GM19324 (cell line): Measurements from ENCODE around the gene KDF1.
"Not testable (repeated sequence)": the region's sequence is repeated elsewhere in the genome, so short reads cannot be mapped to it uniquely, and the experiment has no call there.

Source experiments
- ATAC-seq: cut with Tn5 transposase; IDR thresholded peaks from one replicate; pipeline ENCODE4 v1.9.1; 2021; ENCODE audit warnings: mild to moderate bottlenecking, moderate library complexity; ENCODE audit not compliant: unreplicated experiment, low FRiP score

Gene KDF1

DNA sequence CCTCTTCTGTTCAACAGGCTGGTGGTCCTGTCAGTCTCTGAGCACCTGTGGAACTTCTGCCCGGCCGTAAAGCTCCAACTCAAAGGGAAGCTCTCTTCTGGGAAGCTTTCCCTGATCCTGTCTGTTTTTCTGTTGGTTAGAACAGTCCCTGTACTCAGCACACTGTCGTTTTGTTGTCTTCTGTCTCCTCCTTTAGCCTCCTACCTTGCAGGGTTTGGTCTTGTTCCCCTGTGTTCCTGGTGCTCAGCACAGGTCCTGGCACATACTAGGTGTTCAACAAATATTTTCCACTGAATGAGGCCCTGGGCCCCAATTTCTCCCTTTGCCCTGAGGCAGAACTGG is 328 bp upstream of the KDF1 start:
- ATAC-seq = no peak

DNA sequence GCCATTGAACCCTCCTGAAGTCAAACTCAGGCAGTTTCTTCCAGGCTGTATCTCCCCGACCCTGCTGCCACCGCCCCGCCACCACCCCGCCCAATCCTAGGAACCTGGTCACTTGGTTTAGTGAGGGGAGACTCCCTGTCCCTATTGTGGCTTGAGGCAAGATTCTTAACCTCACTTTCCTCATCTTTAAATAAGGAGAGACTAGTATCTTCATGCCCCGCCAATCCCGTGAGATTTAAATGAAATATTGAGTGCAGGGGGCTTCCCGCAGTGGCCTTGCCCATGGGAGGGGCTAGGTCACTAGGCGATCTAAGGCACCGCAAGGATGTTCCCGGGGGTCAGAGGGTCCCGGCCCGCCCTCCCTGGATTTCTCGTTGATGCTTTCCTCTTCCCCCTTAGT is 998 bp downstream of the KDF1 start:
- ATAC-seq = no peak

DNA sequence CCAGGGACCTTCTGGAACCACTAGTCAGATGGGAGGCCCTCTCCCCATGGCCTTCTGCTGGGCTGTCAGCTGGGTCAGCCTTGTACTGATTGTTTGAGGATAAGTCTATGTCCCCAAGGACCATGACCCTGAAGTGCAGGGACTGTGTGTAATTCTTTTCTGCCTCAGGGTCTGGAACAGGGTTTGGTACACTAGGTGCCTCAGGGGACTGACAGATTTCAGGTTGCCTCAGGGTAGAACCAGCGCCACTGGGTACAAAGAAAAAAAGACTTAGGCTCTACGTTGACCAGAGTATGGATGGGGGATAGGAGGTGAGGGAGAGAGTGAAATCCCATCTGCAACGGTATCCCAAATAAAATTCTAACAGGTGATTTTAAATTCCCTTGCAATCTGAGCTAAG is 3.0 kb downstream of the KDF1 start:
- no peak for ATAC-seq

DNA sequence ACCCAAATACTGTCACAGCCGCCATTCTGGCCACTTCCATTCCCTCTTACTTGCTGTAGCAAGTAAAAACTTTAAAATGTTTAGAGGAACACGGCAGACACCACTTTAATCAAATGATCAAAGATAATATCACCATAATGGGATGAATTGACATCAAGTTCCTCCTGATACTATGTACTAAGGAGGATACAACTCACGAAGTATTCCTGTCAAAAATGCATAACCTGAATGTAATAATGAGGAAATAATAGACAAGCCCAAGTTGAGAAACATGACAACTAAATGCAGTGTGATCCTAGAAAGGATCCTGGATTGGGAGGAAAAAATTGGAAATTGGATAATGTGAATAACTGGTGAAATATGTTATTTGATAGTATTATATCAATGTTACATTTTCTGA is 3.9 kb downstream of the KDF1 start:
- ATAC-seq = no peak

DNA sequence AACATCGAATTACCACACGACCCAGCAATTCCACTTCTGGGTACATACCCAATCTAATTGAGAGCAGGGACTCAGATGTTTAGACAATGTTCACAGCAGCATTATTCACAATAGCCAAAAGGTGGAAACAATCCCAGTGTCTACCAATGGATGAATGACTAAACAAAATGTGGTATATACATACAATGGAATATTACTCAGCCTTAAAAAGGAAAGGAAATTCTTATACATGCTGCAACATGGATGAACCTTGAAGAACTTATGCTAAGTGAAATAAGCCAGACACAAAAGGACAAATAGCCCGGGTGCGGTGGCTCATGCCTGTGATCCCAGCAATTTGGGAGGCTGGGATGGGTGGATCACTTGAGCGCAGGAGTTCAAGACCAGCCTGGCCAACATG is 6.9 kb downstream of the KDF1 start:
- no peak for ATAC-seq

DNA sequence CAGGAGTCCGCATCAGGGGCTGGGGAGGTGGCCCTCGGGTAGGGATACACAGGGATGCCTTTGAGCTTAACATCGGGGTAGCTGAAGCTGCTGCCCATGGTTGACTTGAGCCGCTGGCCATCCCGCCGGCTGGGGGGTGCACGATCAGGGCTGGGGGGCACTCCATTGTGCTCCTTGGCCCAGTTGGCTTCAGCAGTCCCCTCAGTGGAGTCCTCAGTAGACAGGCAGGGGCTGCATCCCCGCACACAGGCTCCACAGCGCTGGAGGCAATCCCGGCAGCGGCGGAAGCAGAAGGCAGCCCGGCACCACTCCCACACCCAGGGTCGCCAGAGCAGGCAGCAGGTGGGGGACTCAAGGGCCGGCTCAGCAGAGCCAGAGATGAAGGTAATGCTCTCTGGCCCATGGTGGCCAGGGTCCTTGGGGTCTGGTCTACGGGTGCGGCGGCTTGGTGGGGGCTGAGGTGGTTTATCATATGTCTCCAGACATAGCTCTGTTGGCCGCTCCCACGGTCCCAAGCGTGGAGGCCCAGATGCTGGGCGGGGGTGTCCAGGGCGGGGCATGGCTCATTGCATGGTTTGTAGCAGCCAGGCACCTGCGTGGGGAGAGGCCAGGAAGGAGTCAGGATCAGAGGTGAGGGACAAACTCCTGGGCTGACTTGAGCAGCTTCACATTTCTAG is 8.3 kb downstream of the KDF1 start:
- ATAC-seq = no peak

DNA sequence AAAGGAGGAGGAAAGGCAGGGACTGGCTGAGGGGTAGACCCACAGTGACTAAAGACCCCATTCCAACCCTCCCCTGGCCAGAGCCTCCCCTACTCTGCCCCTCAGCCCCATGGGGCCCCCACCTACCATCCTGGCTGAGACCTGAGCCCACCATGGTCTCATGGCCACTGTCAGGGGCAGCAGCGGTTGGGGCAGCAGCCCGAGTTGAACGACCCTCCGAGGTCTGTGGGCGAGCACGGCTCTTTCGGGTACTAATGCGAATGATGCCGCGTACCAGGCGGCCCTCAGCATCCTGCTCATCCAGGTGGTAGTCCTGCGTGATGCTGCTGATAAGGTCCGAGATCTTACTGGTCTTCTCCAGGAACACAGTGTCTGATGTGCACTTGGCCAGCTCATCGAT is 9.1 kb downstream of the KDF1 start:
- ATAC-seq = no peak

DNA sequence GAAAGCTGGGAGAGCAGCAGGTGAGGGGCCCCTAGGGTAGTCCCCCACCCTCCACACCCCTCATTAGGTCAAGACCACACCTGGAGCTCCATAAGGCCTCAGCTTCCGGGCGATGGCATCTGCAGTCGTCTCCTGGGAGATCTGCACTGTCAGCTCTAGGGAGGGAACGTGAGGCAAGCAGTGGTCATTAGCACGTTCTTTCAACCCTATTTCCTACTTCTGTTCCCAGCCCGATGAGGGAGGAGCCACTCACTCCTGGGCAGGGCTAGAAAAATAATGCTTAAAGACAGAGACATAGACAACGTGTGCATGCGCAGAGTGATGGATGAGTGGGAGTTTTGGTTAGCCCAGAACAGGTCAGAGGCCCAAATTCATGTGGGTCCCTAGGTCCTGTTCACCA is 9.7 kb downstream of the KDF1 start:
- no peak for ATAC-seq

DNA sequence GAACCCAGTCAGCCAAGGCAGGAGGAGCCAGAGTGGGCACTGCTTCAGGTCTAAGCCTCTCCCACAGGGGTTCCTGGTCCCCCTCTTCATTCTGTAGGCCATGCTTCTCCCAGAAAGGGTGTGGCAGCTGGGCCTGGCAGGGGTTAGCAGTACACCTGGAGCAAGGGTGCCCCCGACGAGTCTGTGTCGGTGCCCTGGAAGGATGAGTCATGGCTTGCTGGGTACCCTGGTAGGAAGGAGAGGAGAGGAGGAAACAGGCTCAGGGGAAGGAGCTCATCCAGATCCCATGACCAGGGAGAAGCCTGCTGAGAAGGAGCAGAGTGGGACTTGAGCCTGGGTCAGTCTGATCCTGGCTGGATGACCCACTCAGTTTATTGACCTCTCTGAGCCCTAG is 10.3 kb downstream of the KDF1 start:
- no peak for ATAC-seq

DNA sequence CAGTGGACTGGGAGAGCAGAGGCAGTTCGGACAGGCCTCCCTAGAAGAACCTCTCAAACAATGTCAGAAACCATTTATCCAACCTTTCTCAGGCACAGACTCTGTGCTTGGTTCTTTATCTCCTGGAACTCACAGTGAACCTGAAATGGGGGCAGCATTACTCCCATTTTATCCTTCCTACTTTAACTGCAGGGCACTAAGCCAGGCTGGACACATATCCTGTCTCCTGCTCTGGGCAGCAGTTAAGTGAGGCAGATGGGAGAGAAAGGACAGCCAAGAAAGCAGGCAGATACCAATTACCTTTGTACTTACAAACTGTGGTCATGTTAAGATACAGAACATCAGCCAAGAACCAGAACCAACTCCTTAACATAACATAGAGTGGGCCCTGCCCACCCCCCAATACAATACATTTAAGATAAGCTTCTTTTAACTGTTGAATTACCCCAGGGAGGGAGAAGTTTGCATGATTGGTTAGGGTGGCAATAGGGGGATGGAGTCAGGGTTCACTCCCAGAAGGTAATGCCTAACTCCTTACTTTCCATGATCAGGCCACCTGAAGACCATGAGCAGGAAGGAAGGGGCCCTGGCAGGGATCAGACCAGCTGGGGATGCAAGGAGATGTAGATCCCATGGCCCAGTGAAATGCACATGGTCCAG is 10.9 kb downstream of the KDF1 start:
- no peak for ATAC-seq

DNA sequence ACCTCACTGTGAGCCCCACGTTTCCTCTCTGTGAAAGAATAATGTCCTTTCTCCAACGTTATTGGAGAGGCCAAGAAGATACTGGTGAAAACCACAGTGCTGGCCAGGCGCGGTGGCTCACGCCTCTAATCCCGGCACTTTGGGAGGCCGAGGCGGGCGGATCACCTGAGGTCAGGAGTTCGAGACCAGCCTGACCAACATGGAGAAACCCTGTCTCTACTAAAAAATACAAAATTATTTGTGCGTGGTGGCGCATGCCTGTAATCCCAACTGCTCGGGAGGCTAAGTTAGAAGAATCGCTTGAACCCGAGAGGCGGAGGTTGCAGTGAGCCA is 11.6 kb downstream of the KDF1 start:
- not testable (repeated sequence) for ATAC-seq

DNA sequence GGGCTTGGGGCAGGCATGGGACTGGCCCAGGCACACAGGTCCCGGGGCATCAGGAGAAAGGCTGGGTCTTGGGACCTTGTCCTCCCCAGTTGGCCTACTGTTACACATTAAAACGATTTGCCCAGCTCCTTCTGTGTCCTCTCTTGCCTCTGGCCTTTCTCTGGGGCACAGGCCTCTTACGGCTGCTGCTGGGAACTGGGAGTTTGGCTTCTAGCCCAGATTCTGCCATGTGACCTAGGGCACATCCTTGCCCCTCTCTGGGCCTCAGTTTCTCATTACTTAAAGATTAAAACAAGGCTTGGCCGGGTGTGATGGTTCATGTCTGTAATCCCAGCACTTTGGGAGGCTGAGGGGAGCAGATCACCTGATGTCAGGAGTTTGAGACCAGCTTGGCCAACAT is 14.0 kb downstream of the KDF1 start:
- ATAC-seq = no peak

DNA sequence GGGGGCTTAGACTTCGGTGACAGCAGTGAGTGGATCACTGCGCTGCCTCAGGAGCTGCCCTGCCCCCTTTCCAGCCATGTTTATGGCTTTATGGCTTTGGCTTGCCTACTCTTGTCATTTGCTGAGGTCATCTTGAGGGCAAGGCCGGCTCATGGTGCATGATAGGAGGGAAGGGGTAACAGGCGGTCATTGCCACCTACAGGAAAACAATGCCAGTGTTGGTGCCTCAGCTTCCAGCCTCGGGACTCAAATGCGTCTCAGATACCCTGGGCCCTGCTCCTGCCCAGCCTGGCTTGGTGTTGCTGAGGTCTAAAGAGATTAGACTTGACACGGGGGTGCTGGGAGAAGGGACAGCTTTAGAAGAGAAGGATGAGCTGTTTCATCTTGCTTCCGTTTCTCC is 14.5 kb downstream of the KDF1 start:
- ATAC-seq = no peak

DNA sequence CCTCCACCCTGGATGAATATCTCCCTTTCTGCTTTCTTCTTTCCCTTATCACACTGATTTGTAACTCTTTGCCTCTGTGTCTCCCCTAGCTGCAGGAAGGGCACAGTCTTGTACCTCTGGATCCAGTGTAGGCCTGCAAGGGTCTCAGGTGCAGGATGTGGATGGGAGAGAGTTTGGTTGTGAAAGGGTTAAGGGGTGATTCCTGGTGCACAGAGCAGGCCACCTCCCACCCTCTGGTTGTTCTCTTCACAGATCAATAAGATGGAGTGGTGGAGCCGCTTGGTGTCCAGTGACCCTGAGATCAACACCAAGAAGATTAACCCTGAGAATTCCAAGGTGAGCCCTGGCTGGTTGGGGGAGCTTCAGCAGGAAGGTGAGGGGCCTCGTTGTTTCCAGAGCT is 15.1 kb downstream of the KDF1 start:
- no peak for ATAC-seq

DNA sequence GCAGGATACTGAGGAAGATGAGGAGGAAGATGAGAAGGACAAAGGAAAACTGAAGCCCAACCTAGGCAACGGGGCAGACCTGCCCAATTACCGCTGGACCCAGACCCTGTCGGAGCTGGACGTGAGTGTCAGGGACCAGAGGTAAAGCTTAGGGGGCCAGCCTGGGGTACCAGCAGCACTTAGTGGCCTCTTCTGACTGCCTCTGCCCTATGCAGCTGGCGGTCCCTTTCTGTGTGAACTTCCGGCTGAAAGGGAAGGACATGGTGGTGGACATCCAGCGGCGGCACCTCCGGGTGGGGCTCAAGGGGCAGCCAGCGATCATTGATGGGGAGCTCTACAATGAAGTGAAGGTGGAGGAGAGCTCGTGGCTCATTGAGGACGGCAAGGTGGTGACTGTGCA is 17.6 kb downstream of the KDF1 start:
- ATAC-seq = no peak

DNA sequence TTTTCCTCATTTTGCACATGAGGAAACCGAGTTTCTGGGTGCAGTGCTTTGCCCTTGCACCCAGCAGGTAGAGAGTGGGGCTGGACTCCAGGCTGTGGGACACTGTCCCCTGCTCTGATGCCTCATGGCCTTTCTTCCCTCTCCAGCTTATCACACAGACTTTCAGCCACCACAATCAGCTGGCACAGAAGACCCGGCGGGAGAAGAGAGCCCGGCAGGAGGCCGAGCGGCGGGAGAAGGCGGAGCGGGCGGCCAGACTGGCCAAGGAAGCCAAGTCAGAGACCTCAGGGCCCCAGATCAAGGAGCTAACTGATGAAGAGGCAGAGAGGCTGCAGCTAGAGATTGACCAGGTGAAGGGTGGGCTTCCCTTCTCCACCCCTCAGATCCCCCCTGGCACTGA is 19.0 kb downstream of the KDF1 start:
- no peak for ATAC-seq

DNA sequence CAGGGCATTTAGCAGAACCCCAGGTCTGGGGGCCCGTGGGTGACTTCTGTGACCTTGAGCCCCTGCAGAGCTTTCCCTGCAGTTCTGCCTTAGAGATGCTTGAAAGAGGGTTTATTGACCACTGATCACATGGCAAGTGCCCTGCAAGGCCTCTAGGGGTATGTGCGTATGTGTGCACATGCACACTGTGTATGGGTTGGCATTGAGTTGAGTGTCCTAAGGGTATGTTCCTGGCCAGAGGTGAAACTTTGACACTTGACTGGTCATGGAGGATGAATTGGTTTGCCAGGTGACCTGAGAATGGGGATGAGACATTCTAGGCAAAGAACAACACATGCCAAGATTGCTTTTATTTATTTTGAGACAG is 21.6 kb downstream of the KDF1 start:
- ATAC-seq = no peak

DNA sequence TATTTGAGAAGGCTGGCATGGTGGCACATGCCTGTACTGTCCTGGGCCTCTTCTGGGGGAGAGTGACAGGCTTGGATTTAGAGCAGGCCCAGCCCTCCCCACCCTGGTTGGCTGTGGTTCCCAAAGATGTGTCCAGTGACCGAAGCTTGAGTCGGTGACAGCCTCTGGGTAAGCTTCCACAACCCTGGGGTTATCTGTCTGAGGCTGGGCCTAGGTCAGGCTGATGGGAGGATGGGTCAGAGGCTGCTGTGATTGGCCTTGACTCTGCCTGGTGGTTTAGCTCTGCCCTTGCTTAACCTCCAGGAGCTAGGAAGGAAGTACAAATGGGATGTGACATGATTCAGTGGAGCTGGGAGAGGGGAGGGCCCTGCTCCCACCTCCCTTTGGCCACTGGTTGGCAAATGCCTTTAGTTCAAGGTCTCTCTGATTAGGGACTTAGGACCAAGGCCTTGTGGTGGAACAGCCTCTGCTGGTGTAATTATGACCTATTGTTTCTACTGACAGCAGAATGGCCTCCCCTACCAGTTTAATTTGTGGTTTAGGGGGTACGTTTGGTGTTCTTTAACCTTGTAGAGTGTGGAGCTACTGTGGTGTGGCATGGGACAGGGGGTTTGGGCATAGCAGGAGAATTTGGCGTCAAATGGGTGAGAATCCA is 22.1 kb downstream of the KDF1 start:
- ATAC-seq = no peak

DNA sequence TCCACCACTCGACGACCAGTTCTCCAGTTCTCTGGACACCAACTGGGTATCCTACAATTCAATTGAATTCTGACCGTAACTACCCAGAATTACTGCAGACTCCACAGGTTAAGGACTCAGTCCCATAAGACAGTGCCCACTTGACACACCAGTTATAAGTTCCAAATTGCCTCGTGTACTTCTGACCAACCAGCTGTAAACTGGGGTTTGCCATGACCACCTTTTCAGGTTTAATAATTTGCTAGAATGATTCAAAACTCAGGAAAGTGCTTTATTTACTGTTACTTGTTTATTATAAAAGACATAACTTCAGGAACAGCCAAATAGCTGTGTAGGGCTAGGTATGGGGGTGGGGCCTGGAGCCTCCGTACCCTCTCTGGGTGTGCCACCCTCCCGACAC is 23.4 kb downstream of the KDF1 start:
- ATAC-seq = no peak

DNA sequence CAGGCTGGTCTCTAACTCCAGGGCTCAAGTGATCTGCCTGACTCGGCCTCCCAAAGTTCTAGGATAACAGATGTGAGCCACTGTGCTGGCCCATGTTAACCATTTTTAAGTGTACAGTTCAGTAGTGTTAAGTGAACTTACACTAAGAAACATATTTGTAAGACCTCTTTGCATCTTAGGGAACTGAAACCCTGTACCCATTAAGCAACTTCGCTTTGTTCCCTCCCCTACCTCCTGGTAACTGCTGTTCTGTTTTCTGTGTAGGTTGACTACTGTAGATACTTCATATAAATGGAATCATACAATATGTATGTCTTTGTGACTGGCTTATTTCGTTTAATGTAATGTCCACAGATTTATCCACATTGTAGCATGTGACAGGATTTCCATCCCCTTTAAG is 27.7 kb downstream of the KDF1 start:
- no peak for ATAC-seq

DNA sequence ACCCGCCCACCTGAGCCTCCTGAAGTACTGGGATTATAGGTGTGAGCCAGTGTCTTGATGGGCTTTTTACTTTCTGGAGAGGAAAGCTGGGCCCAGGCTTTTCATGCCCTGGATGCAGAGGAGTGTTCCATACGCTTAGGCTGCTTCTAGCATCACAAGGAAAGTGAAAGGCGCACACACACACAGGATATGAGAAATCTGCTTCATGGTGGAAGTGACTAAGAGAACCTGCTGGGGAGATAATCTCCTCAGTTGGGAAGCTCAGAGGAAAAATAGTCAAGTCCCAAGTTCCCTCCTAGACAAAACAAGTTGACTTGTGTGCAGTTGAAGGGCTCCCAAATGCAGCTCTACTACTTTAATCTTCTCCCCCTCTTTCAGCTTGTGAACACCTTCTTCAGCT is 36.6 kb downstream of the KDF1 start:
- ATAC-seq = no peak

DNA sequence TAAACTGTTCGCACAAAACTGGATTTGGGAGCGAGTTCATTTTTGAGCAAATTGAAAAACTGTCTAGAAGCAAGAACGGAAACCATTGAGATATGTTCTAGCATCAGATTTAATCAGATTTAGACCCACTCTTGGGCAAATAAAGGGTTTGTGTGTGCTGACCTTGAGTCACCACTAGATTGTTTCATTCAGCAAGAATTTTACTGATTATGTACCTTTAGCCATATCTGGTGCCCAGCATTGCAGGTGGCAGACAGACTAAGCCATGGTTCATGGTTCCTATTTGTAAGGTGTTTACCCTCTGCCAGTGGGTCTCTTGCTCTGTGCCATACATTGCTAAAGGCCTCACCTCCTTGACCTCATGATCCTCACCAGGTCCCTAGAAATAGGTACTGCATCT is 37.4 kb downstream of the KDF1 start:
- ATAC-seq = no peak

DNA sequence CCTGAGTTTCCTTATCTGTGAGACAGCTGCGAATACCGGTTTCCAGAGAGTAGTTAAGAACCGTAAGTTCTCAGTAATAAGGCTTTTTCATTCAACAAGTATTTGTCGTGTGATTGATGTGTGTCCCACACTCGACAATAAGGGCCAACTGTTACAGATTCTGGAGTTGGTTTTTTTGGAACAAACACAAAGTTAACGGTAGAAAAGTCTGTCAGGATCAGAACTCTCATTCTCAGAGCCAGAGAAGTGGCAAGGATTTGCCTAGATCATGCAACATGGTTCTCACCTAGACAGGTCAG is 37.9 kb downstream of the KDF1 start:
- no peak for ATAC-seq
